Astrocyte (in vitro differentiated cells and primary cell): ENCODE measurements around the gene CPNE5. TPM values are rescaled to one million over a fixed set of nuclear protein-coding genes. Genes with fewer than 3 reads are reported as not detected.

Experiments
- DNase-seq: peaks from one replicate; pipeline ENCODE4 v3.0.0-alpha.2; 2010; ENCODE audit warnings: low read depth
- FAIRE-seq: peaks from 2 replicates; lab custom pipeline; 2011; peaks lifted over from hg19 to GRCh38; lab: Jason Lieb, UNC
- H2AFZ ChIP-seq: 2 replicates; pipeline ENCODE4 v1.6.0; 2012; ENCODE audit warnings: low read depth, low read length, inconsistent platforms
- H3K27ac ChIP-seq: 2 replicates; pipeline ENCODE4 v1.5.1; 2011; ENCODE audit warnings: low read depth, low read length, inconsistent platforms
- H3K27me3 ChIP-seq: 2 replicates; pipeline ENCODE4 v1.6.0; 2011; ENCODE audit warnings: low read length, inconsistent platforms; ENCODE audit not compliant: insufficient read depth
- H3K36me3 ChIP-seq: 2 replicates; pipeline ENCODE4 v1.5.1; 2011; ENCODE audit warnings: low read length, inconsistent platforms; ENCODE audit not compliant: insufficient read depth
- H3K4me1 ChIP-seq: 2 replicates; pipeline ENCODE4 v1.5.1; 2011; ENCODE audit warnings: low read length, inconsistent platforms; ENCODE audit not compliant: insufficient read depth
- H3K4me2 ChIP-seq: 2 replicates; pipeline ENCODE4 v1.6.0; 2012; ENCODE audit warnings: low read length, inconsistent platforms
- H3K4me3 ChIP-seq: 2 replicates; pipeline ENCODE4 v1.5.1; 2011; ENCODE audit warnings: low read depth, mild to moderate bottlenecking, low read length, inconsistent platforms; ENCODE audit not compliant: insufficient read depth
- H3K79me2 ChIP-seq: 2 replicates; pipeline ENCODE4 v1.6.0; 2012; ENCODE audit warnings: mild to moderate bottlenecking, low read length, inconsistent platforms; ENCODE audit not compliant: insufficient read depth
- H3K9ac ChIP-seq: 2 replicates; pipeline ENCODE4 v1.6.0; 2012; ENCODE audit warnings: mild to moderate bottlenecking, low read length, inconsistent platforms
- H3K9me3 ChIP-seq: 2 replicates; pipeline ENCODE4 v1.5.1; 2012; ENCODE audit warnings: low read depth, mild to moderate bottlenecking, low read length, inconsistent platforms; ENCODE audit not compliant: insufficient read depth
- H4K20me1 ChIP-seq: 2 replicates; pipeline ENCODE4 v1.6.0; 2012; ENCODE audit warnings: low read length, inconsistent platforms; ENCODE audit not compliant: insufficient read depth
- H3K27ac Mint-ChIP-seq: one replicate; pipeline ENCODE4 v1.8.0; 2021; ENCODE audit warnings: mild to moderate bottlenecking, mixed read lengths; ENCODE audit not compliant: unreplicated experiment
- H3K27me3 Mint-ChIP-seq: one replicate; pipeline ENCODE4 v1.8.0; 2021; ENCODE audit warnings: low read depth, mixed read lengths; ENCODE audit not compliant: unreplicated experiment
- H3K36me3 Mint-ChIP-seq: one replicate; pipeline ENCODE4 v1.8.0; 2021; ENCODE audit warnings: low read depth, mixed read lengths; ENCODE audit not compliant: unreplicated experiment
- H3K4me1 Mint-ChIP-seq: one replicate; pipeline ENCODE4 v1.8.0; 2021; ENCODE audit warnings: low read depth, mixed read lengths; ENCODE audit not compliant: unreplicated experiment
- H3K4me3 Mint-ChIP-seq: one replicate; pipeline ENCODE4 v1.8.0; 2021; ENCODE audit warnings: mild to moderate bottlenecking, moderate library complexity, mixed read lengths; ENCODE audit not compliant: unreplicated experiment
- H3K9me3 Mint-ChIP-seq: one replicate; pipeline ENCODE4 v1.8.0; 2021; ENCODE audit warnings: mild to moderate bottlenecking, mixed read lengths; ENCODE audit not compliant: unreplicated experiment
- CTCF ChIP-seq: IDR thresholded peaks from 2 replicates; pipeline ENCODE4 v1.5.1; 2011; ENCODE audit warnings: low read depth, mild to moderate bottlenecking, inconsistent platforms, low read length, moderate library complexity; ENCODE audit not compliant: insufficient read depth
- EZH2 ChIP-seq: IDR thresholded peaks from 2 replicates; pipeline ENCODE4 v1.6.1; 2012; ENCODE audit warnings: mild to moderate bottlenecking, low read length, inconsistent platforms; ENCODE audit not compliant: insufficient read depth
- total RNA-seq: library from RNA; stranded (reverse); gene quantifications from 2 replicates; pipeline ENCODE4 v1.2.1, GENCODE V29; 2021

Gene CPNE5
- total RNA-seq, 1 donor from 2014 or later = 0.11 TPM

GRCh38 chr6:36834576-36835341, 4.5 kb downstream of the CPNE5 start:
- H2AFZ ChIP-seq = no peak overlapping the region
- H4K20me1 ChIP-seq = no peaks in the 10 kb centered on the region
- Mint-ChIP-seq H3K27me3 (peaks cover 44% of the 10 kb centered on the region), H3K36me3 (peaks cover 1% of the 10 kb centered on the region), H3K4me1 (no peaks in the 10 kb centered on the region), H3K4me3 (no peak overlapping the region), H3K27ac (no peak overlapping the region), H3K9me3 (peaks cover 3% of the 10 kb centered on the region)
- H3K9ac ChIP-seq = no peak overlapping the region
- peaks cover 8% of the 10 kb centered on the region for H3K4me1 ChIP-seq
- no peaks in the 10 kb centered on the region for H3K79me2 ChIP-seq
- FAIRE-seq (no peak), DNase-seq (no peak)
- TF ChIP-seq EZH2 (no peak), CTCF (no peak)
- no peak overlapping the region for H3K4me3 ChIP-seq
- no peak overlapping the region for H3K27ac ChIP-seq
- H3K36me3 ChIP-seq = no peaks in the 10 kb centered on the region
- H3K9me3 ChIP-seq = peaks cover 3% of the 10 kb centered on the region
- no peak overlapping the region for H3K4me2 ChIP-seq
- peaks cover 32% of the 10 kb centered on the region for H3K27me3 ChIP-seq

GRCh38 chr6:36833182-36833789, 6.0 kb downstream of the CPNE5 start:
- FAIRE-seq = no peak

More at GRCh38 chr6:36833182-36833789, 6.0 kb downstream of the CPNE5 start:
- H3K27ac ChIP-seq = no peak overlapping the region
- H3K27me3 Mint-ChIP-seq = peaks cover 37% of the 10 kb centered on the region
- H3K9me3 ChIP-seq = peaks cover 3% of the 10 kb centered on the region
- H3K4me3 ChIP-seq = no peak overlapping the region
- H3K4me3 Mint-ChIP-seq = no peak overlapping the region
- no peak overlapping the region for H3K4me2 ChIP-seq
- no peak overlapping the region for H3K9ac ChIP-seq
- H3K79me2 ChIP-seq = no peaks in the 10 kb centered on the region
- H4K20me1 ChIP-seq = no peaks in the 10 kb centered on the region
- no peaks in the 10 kb centered on the region for H3K9me3 Mint-ChIP-seq
- no peak overlapping the region for H3K27ac Mint-ChIP-seq
- no peaks in the 10 kb centered on the region for H3K4me1 Mint-ChIP-seq
- no peaks in the 10 kb centered on the region for H3K36me3 ChIP-seq
- DNase-seq = no peak
- H3K4me1 ChIP-seq = peaks cover 4% of the 10 kb centered on the region
- no peak for TF ChIP-seq CTCF
- TF ChIP-seq EZH2 = no peak
- H3K27me3 ChIP-seq = peaks cover 21% of the 10 kb centered on the region
- peaks cover 1% of the 10 kb centered on the region for H3K36me3 Mint-ChIP-seq
- H2AFZ ChIP-seq = no peak overlapping the region
